HUES48 (cell line): ENCODE measurements around the gene NLGN2.

Experiments
- H3K27ac ChIP-seq: one replicate; pipeline ENCODE4 v1.7.0; 2013; ENCODE audit warnings: low read depth, low read length, inconsistent platforms
- H3K27me3 ChIP-seq: 2 replicates; pipeline ENCODE4 v1.6.1; 2013; ENCODE audit warnings: mild to moderate bottlenecking, low read length; ENCODE audit not compliant: control insufficient read depth, insufficient read depth
- H3K36me3 ChIP-seq: 2 replicates; pipeline ENCODE4 v1.6.1; 2013; ENCODE audit warnings: low read length; ENCODE audit not compliant: control insufficient read depth, insufficient read depth
- H3K4me1 ChIP-seq: 2 replicates; pipeline ENCODE4 v1.6.1; 2013; ENCODE audit warnings: mild to moderate bottlenecking, low read length; ENCODE audit not compliant: control insufficient read depth, insufficient read depth
- H3K4me3 ChIP-seq: 2 replicates; pipeline ENCODE4 v1.5.1; 2013; ENCODE audit warnings: mild to moderate bottlenecking, low read depth, low read length
- H3K9ac ChIP-seq: 2 replicates; pipeline ENCODE4 v1.6.1; 2013; ENCODE audit warnings: mild to moderate bottlenecking, low read depth, low read length, moderate library complexity
- H3K9me3 ChIP-seq: 2 replicates; pipeline ENCODE4 v1.6.1; 2013; ENCODE audit warnings: low read length; ENCODE audit not compliant: control insufficient read depth, insufficient read depth

NLGN2 gene

DNA sequence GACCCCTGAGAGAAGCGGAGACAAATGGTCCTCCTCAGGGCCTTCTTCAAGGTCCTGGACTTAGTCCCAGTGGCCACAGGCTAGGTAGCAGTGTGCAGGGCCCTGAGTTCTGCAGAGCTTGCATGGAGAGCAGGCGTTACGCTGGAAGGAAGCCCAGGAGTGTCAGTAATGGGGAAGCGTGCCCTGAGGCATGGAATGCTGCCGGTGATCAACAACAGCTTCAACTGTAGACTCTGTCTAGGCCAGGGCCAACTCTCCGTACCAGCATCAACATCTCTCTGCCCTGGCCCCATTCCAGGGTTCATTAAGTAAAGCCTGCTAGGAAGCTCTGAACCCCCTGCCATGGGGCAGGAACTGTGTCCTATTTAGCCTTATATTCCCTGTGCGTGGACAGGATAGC, 27.3 kb upstream of the NLGN2 start:
- H3K36me3 ChIP-seq, result no peaks in the 10 kb centered on the region
- H3K27ac ChIP-seq, result no peak overlapping the region
- H3K4me1 ChIP-seq, result peaks cover 12% of the 10 kb centered on the region; the same call in 1 of the 2 replicates
- peak overlapping the region; percentile 59 for H3K4me3 ChIP-seq
- peaks cover 45% of the 10 kb centered on the region for H3K27me3 ChIP-seq
- H3K9me3 ChIP-seq, result no peaks in the 10 kb centered on the region
- H3K9ac ChIP-seq, result no peak overlapping the region

DNA sequence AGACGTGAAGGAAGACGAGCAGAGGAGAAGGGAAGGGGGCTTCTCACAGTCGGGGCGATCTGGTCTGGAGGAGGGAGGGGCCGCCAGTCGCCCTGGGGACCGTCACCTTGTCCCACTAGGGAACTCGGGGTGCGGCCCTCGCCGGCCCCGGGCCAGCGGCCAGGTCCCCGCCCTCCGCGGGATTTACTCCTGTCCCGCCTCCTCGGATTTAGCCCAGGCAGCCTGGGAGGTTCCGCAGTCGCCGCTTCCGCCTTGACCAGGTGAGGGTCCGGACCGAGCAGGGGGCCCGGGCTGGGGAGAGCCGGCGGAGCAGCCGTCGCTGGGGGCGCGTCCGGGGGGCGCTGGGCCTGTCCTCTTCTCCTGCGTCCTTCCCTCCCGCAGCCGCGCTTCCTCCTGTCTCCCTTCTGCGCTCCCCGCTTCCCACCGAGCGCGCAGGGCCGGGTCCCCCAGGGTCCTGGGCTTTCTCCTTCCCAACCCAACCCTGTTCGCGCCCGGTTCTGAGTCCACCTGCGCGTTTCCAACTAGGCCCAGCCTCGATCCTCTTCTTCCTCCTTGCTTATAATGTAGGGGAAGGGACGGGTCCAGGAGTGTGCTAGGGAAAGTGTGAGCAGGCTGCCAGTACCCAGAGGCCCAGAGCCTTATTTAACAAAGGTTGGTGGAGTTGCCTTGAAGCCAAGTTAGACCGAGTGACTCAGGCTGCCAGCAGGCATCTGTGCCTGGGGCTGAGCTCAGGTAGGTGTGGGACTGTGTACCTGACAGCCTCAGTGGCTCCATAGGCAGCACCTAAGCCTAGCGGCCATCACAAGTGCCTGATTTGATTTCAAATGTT, 26.6 kb upstream of the NLGN2 start, which contains the start of gene TNK1:
TNK1 (plus strand) TSS at position 235 of the 829 bp plus-strand sequence. CDS start 1,838 bp downstream, outside the sequence.
- Histone ChIP-seq H3K27ac (no peak within 1 kb of the TSS), H3K4me1 (peaks cover 12% of the 10 kb centered on the region; the same call in 1 of the 2 replicates), H3K27me3 (peaks cover 45% of the 10 kb centered on the region), H3K36me3 (no peaks in the 10 kb centered on the region), H3K9ac (no peak within 1 kb of the TSS), H3K9me3 (no peaks in the 10 kb centered on the region), H3K4me3 (peak within 1 kb of the TSS; percentile 59)

- Histone ChIP-seq H3K9ac (no peak overlapping the region), H3K4me1 (peaks cover 12% of the 10 kb centered on the region; the same call in 1 of the 2 replicates), H3K4me3 (no peak overlapping the region), H3K36me3 (peaks cover 6% of the 10 kb centered on the region), H3K9me3 (no peaks in the 10 kb centered on the region), H3K27ac (no peak overlapping the region), H3K27me3 (peaks cover 45% of the 10 kb centered on the region)
Observed at GRCh38 chr17:7382901-7383300, 24.7 kb upstream of the NLGN2 start.

- Histone ChIP-seq H3K27ac (no peak overlapping the region), H3K27me3 (peaks cover 45% of the 10 kb centered on the region), H3K4me1 (peaks cover 12% of the 10 kb centered on the region; the same call in 1 of the 2 replicates), H3K36me3 (peaks cover 11% of the 10 kb centered on the region), H3K4me3 (peak overlapping the region; percentile 64), H3K9ac (no peak overlapping the region), H3K9me3 (no peaks in the 10 kb centered on the region)
Observed at GRCh38 chr17:7383371-7383741, 24.3 kb upstream of the NLGN2 start.

GRCh38 chr17:7383742-7384488, 23.7 kb upstream of the NLGN2 start:
- Histone ChIP-seq H3K27me3 (peaks cover 45% of the 10 kb centered on the region), H3K4me1 (peaks cover 12% of the 10 kb centered on the region; the same call in 1 of the 2 replicates), H3K4me3 (peak overlapping the region; percentile 64), H3K36me3 (peaks cover 16% of the 10 kb centered on the region), H3K9ac (peak overlapping the region; percentile 43; the same call in 1 of the 2 replicates), H3K9me3 (no peaks in the 10 kb centered on the region), H3K27ac (no peak overlapping the region)

- Histone ChIP-seq H3K4me1 (peaks cover 12% of the 10 kb centered on the region; the same call in 1 of the 2 replicates), H3K36me3 (peaks cover 23% of the 10 kb centered on the region), H3K9me3 (no peaks in the 10 kb centered on the region), H3K9ac (peak overlapping the region; percentile 43; the same call in 1 of the 2 replicates), H3K27me3 (peaks cover 40% of the 10 kb centered on the region), H3K4me3 (peak overlapping the region; percentile 64), H3K27ac (no peak overlapping the region)
Observed at GRCh38 chr17:7384489-7385081, 23.1 kb upstream of the NLGN2 start.

DNA sequence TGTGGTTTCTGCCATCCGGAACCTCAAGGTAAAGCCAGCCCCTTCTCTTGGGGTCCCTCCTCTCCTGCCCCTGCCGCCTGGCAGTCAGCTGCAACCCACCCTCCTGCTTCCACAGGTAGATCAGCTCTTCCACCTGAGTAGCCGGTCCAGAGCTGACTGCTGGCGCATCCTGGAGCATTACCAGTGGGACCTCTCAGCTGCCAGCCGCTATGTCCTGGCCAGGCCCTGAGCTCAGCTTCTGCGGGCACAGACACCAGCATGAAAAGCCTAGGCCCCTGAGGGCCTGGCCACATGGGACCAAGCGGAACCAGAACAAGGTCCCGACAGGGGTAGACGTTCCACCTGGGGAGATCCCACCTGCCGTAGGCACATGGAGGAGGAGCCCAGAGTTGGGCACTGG, 18.8 kb upstream of the NLGN2 start:
- Histone ChIP-seq H3K4me1 (peaks cover 12% of the 10 kb centered on the region), H3K36me3 (peaks cover 52% of the 10 kb centered on the region), H3K9me3 (no peaks in the 10 kb centered on the region), H3K4me3 (no peak overlapping the region), H3K27ac (no peak overlapping the region), H3K9ac (no peak overlapping the region), H3K27me3 (peaks cover 1% of the 10 kb centered on the region; the same call in 1 of the 2 replicates)

- Histone ChIP-seq H3K36me3 (peaks cover 52% of the 10 kb centered on the region), H3K27me3 (no peaks in the 10 kb centered on the region), H3K27ac (no peak overlapping the region), H3K9me3 (no peaks in the 10 kb centered on the region), H3K9ac (no peak overlapping the region), H3K4me3 (no peak overlapping the region), H3K4me1 (peaks cover 5% of the 10 kb centered on the region; the same call in 1 of the 2 replicates)
Observed at GRCh38 chr17:7389924-7390910, 17.4 kb upstream of the NLGN2 start.

GRCh38 chr17:7391307-7391706, 16.3 kb upstream of the NLGN2 start:
- no peak overlapping the region for H3K9ac ChIP-seq
- no peaks in the 10 kb centered on the region for H3K27me3 ChIP-seq
- H3K4me3 ChIP-seq, result no peak overlapping the region
- no peaks in the 10 kb centered on the region for H3K9me3 ChIP-seq
- peaks cover 5% of the 10 kb centered on the region; the same call in 1 of the 2 replicates for H3K4me1 ChIP-seq
- H3K36me3 ChIP-seq, result peaks cover 52% of the 10 kb centered on the region
- no peak overlapping the region for H3K27ac ChIP-seq
